GM18519 (cell line): ENCODE measurements around the gene CNN3.

ENCODE experiments used
- ATAC-seq: cut with Tn5 transposase; IDR thresholded peaks from one replicate; pipeline ENCODE4 v1.9.1; 2021; ENCODE audit warnings: mild to moderate bottlenecking, moderate library complexity; ENCODE audit not compliant: unreplicated experiment, low FRiP score

Gene CNN3

DNA sequence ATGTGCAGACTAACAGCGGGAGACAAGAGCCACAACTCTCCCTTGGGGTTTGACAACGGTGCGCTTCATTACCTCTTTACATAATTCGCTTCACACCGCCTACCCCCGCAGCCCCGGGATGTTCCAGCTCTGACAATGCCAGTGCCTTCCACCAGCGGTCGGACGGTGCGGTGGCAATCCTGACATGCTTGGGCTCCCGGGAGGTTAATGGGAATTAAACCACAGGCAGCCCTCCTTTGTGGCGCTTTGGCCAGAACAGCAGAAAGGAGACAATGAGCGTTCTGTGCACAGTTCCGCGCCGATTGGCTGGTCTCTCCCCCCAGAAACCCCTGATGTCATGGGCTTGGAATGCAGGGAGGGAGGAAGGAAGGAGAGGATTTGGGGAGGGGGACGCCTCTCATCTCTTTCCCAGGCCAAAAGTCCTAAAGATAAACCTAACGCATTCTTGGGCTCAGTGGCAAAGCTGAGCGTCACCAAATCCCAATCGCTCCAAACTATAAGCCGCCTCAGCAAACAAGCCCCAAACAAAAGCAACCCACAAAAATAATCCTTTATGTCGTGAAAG, 1.3 kb downstream of the CNN3 start:
- peak; percentile 26 for ATAC-seq

DNA sequence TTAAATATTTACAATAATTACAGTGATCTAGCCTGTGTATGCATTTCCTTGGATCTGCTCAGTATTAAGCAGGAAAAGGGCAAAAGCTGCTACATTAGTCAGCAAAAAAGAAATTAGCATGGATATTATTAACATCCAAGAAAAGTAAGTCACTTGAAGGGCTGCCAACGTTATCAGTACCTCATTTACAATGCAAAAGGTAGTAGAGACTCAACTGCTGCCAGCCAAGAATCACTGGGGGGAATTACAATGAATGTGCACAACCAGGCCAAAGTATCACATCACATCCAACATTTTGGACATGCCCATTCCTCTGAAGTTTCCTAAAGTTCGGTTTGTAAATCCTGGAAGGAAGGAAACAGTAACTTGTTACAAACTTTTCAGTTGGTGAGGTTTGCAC, 1.9 kb downstream of the CNN3 start:
- ATAC-seq: no peak

DNA sequence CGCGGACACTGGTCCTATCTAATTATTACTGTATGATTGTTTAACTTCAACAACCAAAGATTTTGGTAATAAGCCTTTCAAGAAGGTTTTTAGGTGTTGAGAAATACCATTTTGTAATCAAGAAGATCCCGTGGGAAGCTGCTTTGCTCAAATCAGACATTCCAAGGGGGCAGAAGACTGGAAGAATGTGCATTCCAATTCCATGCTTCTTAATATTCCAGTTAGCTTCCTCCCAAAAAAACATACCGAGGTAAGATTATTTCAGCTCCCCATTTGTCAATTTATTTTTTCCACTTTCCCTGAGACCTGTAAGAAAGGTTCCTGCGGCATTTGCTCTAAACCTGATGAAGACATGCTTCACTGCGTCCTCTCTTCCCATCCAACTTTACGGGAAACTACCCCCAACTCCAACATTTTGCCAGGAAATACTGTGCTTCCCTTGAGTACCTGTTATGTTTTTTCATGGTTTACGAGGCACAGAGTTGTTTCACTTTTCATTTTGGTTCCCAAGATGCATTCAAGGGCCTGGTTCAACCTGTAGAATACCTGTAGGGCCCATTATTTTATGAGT, 4.1 kb downstream of the CNN3 start:
- no peak for ATAC-seq

DNA sequence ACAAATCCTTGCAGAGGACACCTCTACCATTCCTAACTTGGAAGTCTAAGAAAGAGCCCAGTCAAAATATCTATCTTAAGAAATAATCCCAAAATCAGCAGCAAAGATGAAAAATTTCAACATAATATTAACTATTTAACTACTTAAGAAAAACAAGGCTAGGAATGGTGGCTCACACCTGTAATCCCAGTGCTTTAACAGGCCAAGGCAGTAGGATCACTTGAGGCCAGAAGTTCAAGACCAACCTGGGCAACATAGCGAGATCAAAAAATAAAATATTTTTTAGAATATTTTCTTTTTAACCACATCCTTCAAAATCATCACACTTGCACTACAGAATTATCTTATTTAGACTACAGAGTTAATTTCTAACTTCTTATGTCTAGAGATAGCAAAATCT, 4.9 kb downstream of the CNN3 start:
- no peak for ATAC-seq

DNA sequence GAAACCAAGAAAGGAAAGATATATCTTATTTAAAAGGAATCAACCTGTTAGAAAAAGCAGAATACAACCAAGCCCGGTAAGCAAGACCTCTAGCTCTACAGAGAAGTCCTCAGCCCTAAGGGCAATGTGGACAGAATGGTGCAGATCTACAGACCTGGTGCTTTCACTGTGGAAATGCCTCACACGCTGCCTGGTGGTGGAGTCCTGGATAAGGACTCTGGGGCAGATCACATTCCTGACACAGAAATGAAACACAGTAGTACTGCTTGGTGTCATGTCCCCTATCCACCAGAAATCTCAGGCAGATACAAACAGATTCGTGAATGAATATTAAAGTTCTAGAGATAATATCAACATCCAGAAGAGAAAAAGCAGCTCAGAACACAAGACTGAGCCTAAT, 6.8 kb downstream of the CNN3 start:
- no peak for ATAC-seq

DNA sequence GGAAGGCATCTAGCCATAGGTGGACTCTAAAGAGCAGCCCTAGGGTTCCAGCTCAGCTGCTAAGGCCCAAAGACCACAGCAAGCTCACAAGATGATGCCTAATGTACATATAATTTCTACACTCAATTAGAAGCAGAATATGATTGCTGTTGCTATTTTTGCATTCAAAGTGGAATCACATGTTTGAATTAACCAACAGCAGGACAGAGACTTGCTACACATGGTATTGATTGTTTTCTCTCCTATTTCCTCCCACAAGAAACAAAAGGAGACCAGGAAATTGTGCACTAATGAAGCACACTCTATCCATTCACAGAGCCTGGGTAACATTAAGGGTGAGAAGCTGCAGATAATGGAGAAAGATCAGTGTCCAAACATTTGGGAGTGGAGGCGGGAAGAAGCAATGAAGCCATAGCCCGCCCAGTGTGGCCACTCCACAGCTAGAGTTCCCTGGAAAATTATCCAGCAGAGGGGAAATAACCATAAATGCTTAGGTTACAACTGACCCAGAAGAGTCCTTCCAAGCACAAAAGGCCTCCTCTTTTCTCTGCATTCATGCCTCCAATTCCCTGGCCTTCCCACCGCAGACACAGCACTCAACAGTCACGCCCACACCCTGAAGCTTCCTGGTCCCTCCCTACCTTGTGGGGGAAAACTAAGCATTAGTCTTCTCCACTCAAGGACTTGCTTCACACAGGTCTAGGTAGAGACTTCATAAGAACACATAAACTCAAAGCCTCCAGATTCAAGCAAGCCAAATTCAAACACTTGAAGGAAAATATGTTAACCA, 7.5 kb downstream of the CNN3 start:
- no peak for ATAC-seq

DNA sequence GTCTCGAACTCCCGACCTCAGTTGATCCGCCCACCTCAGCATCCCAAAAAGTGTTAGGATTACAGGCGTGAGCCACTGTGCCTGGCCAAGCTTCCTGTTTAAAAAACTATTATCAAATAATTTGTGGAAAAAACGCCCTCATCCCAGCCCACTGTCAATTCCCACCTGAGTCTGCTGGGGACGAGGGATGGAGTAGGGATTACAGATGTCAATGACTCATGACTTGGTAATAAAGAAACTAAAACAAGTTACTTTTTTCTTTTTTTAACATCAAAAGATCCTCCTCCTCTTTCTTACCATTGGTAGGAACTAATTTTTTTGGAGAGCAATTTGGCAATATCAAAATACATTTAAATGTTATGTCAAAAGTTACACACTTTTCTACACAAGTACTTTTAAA, 9.7 kb downstream of the CNN3 start:
- no peak for ATAC-seq

DNA sequence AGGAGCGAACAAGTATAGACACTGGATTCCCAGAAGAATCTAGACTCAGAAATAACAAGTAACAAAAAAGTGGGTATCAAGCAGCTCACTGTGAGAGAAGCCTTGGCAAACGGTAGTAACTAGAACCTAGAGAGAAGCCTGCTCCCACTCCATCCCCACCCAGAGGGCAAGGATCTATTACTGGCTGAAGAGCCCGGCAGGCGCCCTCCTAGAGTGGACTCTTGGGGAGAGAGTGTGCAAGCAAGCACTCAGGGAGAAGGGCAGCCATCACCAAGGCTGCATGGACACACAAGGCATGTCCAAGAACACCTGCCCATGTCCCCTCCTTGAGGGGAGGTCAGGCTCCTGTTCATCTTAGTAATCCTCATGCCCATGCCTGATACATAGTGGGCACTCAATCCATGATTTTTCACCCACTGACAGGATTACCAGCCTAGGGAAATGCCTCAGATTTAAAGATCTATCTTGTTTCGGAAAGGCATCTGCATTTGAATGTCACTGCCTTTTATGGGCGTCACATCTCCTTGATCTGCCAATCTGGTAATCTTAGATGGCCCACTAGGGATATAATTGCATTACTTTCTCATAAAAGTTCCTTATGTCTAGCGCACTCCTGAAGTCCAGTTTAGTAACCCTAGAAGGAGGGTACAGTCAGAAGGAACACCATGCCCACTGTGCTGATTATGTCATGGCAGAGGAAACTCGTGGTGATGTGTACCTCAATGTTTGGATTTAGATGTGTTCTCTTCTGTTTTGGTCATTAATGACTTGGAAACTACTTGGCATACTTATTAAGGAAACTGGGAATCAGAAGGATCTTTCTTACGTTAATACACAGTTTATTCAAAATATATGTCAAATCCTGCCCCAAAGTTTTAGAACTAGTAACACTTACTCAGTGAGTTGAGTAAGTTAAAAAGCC, 14.4 kb downstream of the CNN3 start:
- ATAC-seq: no peak

DNA sequence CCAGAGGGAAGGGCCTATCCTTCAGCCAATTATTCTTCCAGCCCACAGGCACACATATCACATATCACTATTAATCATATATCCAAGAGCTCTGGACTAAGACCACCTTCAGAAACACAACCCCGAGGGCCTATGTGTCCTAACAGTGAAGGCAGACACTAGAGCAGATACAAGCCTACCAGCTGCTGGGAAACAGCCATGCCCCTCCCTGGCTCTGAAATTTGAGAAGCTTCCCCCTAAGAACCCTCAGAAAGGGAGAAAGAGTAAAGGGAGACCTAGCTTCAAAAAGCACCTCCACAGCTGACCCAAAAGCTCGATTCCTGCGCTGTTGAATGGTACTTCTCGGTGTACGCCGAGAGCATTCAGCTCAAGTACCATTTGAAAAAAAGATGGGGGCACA, 17.4 kb downstream of the CNN3 start:
- ATAC-seq: no peak

DNA sequence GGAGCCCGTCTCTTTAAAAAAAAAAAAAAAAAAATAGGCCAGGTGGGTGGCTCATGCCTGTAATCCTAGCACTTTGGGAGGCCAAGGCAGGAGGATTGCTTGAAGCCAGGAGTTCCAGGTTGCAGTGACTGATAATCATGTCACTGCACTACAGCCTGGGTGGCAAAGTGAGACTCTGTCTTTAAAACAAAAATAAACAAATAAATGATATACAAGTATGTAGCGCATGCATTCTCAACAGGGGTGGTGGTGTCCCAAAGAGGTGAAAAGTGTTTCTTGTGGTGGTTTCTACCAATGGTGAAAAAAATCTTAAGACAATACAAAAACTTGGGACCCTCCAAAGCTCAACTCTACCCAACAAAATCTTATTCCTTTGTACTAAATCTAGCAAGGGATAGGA, 17.9 kb downstream of the CNN3 start:
- no peak for ATAC-seq

DNA sequence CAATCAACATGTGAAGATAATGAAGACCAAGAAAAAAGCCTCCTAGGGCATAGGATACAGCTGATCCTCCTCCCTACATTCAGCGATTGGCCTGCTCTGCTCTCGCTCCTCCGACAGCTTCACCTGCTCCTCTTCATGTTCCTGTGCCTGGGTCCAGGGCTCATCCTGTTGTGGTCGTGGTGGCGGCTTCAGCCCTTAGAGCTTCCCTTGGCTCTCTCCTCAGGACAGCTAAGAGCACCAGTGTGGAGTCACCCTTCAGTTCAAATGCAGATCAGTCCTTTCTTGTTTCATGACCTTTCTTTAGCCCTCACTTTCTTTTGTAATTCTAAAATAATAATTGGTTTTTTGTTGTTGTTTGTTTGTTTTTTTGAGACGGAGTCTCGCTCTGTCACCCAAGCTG, 18.7 kb downstream of the CNN3 start:
- ATAC-seq: no peak

DNA sequence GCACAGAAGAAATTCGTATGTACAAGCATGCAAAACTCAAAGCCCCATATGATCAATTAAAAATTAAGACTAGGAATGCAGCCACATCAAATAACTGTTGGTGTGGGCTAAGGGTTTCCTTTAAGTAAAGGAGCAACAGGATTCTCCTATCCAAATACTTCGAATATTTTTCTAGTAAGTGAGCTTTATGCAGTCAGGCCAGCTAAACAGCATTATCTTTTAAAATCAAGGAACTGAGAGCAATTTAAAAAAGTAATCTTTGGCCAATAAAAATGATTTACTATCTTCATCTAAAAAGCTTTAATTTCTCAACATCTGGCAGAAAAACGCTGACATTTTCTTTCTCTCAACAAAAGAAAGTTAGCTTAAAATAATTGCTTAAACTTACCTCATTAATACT, 19.8 kb downstream of the CNN3 start:
- no peak for ATAC-seq

DNA sequence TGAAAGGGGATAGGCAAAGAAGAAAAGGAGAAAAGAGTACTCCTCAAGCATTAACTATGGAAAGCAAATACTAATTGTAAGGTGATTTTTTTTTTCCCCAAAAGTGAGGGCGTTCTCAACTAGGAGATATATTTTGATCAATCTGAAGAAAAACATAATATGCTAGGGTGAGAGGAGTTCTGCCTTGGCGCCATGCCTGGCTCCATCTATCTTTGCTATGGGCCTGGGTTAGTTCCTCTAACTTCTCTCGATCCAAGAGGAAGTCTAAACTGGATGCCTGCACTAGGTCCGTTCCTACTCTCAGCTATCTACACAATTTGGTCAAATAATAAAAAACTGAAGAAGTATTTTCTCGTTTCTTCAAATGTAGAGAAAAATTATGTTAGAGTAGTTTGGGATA, 20.5 kb downstream of the CNN3 start:
- no peak for ATAC-seq

DNA sequence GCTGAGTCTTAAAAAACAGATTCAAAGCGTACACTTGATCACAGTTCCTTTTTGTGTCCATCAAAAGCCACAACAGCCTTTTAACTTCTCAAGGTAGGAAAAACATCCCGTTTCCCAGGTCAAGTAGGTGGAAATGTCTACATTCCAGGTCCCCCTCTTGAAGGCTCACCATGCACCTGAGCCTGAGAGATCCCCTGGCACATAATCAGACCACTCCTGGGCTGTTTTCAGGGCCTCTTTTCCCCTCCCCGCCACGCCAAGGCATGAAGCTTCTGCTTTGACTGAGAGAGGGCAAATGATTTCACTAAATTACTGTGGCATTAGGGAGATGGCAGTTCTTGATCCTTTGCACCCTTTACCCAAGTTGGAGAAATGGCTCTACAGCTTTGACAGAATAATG, 21.7 kb downstream of the CNN3 start:
- ATAC-seq: no peak

DNA sequence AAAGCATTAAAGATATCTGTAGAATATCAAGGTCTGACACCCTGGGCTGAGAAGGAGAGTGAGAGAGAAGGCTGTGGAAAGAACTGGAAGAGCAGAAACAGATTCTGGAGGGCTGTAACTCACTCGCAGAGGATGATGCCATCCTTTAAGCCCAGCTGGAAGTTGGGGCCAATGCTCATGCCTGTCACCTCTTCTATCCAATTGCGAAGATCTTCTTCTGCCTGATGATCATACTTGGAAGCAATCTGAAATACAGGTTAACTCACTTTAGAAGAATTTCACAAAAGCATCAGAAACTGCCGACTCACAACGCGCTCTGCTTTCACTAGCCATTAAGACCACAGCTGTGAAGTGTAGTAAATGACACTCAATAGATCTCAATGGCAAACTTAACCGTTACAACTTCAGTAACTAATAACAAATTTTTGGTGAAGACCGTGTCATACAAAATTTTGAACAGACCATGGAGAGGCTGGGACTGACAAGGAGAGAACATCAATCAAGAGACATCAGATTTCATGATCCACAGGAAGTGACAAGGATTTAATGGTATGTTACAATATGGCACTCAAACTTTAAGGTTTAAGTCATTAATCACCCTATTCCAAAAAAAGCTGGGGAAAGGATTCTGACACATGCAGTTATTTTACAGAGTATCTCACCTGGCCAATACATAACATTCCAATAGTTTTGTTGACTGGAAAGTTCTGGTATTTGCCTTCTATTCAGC, 23.5 kb downstream of the CNN3 start:
- no peak for ATAC-seq

DNA sequence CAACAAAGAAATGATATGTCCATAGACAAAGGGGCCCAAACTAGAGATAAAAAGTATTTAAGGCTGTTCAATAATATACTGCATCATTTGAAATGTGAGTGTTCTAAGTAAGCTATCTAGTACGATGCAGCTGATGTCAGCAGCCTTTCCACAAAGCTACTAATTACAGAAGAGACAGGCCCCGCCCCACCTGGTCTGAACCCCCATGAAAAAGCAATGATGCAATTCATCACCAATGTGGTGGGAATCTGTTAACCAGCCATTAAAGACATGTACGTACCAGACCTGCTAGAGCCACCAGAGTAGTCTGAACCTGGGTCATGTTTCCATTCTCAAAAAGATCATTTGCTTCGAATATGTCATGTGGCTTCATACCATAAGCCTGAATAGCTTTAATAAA, 25.1 kb downstream of the CNN3 start:
- ATAC-seq: no peak

DNA sequence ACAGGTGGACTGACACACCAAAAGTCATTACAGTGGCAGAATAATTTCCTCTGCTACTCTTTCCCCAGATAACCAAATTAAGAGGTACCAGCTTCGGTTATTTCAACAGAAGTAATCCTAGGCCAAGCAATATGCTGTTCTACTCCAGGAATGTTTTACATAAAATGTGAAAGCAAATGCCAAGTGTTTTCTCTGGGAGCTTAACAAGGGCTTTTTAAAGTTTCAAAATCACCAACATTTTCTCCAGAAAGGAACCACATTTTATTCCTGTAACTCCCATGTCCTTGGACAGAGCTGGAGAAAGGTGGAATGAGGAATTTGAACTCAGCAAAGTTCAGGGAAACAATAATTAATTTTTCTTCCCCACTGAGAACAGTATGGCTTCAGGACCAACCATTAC, 27.2 kb downstream of the CNN3 start:
- no peak for ATAC-seq

DNA sequence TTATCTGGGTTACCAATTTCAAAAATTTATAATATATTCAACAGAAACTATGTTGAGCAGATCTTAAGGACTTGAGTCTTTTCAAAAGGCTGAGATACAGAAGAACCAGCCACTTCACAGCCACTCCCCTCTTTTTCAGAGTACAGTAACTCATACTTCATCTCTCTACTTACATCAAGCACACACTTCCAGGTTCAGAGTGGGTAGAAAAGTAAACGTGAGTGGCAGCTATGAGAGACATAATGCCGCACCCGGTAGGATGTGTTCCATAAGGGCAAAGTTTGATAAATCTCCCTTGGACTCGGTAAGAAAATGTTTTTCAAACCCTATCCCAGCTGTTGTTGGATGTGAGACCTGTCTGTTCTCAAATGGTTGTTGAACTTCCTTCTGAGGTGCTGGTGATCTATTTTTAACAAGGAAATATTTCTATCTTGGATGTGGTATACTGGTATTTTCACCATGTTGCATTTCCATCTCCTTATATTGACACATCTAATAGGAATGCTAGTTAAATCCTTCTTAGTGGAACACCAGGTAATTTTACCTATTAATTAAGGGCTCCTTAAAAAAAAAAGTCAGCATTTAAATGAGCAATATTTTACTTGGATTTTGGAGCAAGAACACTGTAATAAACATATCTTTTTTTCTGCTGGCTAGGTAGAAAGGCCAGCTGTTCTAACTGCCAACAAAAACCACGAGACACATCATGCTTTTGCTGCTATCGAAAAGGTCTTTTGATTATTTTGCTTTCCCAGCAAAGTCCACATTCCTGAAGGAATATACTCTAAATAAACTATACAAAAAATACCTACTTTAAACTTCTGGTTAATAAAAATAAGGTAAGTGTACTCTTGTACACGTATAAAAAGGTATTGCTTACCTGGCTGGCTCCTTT, 28.2 kb downstream of the CNN3 start:
- ATAC-seq: no peak

DNA sequence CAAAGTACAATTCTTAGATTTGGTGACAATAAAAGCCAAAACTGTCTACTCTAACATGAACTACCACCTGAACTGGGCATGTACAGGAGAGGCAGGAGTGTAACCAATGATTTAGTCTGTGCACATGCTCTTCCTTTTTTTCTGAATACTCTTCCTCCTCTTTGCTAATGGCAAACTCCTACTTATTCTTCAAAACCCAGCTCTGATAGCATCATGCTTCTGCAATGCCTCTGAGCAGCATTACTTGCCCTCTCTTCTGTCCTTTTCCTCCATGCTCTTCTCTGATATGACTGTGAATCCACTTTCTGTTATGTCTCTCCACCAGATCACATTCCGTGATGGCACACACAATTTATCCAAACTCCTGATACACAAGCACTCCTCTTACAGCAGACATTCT, 31.4 kb downstream of the CNN3 start:
- ATAC-seq: no peak

DNA sequence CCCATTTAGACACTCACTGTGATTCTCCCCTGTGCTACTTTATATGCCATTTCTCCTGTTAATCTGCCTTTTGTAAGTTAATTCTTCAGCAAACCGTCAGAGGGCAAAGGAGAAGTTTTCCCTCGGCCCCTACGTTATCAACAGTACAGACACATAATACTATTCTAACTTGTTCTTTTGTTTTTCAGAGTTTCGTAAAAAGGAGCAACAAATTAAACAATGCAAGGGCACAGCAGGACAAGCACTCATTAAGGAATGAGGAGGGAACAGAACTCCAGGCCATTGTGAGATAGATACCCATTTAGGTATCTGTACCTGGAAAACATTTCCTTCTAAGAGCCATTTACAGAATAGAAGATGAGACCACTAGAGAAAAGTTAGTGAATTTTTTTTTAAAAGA, 32.3 kb downstream of the CNN3 start:
- no peak for ATAC-seq
